Stimulated activated CD8-positive, alpha-beta memory T cell treated with anti-CD3 and anti-CD28 coated beads, Interleukin-7, amount 100 ng/mL, for 24 hours (primary cell): Measurements from ENCODE around the gene SSBP2.

Source experiments
- DNase-seq: peaks from one replicate; pipeline ENCODE4 v3.0.0-alpha.2; 2020; ENCODE audit warnings: low read depth

SSBP2 gene

GRCh38 chr5:81388169-81388568 is 362.7 kb downstream of the SSBP2 start:
- DNase-seq = no peak

GRCh38 chr5:81383867-81384266 is 367.0 kb downstream of the SSBP2 start:
- no peak for DNase-seq

GRCh38 chr5:81371354-81371876 is 379.5 kb downstream of the SSBP2 start:
- no peak for DNase-seq

- DNase-seq = no peak
These were observed 380.0 kb downstream of the SSBP2 start for GRCh38 chr5:81370912-81371311.

- DNase-seq = no peak
These were observed 385.4 kb downstream of the SSBP2 start for GRCh38 chr5:81365541-81365940.

DNA sequence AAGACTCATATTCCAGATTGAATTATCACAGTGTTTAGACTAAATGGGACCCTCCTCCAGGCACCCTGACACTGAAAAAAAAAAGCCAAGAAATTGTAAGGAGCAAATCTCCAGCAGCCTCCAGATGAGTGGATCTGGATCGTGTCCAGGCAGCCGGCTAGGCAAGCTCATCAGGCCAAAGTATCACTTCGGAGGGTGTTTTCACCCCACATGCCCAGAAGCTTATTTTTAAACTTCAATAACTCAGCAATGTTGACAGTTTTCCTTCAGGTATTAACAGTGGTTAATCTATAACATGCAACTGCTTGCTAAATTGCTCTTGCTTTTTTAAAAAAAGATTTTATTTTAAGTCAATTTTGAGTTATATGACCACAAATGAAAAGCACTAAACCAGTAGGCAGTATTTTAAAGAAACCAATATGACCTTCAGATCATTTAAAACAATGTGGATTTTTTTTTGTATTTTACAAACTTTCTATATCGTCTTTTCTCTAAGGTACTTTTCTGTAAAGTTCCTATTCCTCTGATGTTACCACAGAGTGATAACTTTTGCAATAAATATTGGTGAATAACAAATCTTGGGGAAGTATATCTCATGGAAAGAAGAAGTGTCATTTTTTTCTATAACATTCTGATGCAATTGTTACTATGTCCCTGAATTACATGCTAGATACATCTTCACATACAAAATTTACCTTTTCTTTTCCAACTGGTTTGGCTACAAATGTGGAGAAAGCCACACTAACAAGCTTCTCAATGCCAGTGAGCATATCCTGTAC is 387.6 kb downstream of the SSBP2 start:
- no peak for DNase-seq
